GM23338 (cell line): ENCODE measurements around the gene KIAA0232. TPM values are rescaled to one million over a fixed set of nuclear protein-coding genes. Genes with fewer than 3 reads are reported as not detected.

ENCODE experiments used
- ATAC-seq: fragments of 200-7000 bp; cut with Tn5 transposase; 3 replicates; pipeline ENCODE4 v1.9.1; 2020
- DNase-seq: peaks from one replicate; pipeline ENCODE4 v3.0.0-alpha.2; 2015; ENCODE audit warnings: low spot score
- H2AFZ ChIP-seq: fragments of 200-600 bp; sonication (generic); 2 replicates; pipeline ENCODE4 v1.8.0; 2016; ENCODE audit warnings: antibody characterized with exemption, mild to moderate bottlenecking, moderate library complexity
- H3F3A ChIP-seq: fragments of 200-600 bp; sonication (generic); replicated peaks from 2 replicates; pipeline ENCODE4 v1.8.0; 2017; ENCODE audit warnings: antibody characterized with exemption, mixed run types, low read depth
- H3K27ac ChIP-seq: fragments of 200-600 bp; sonication (generic); 2 replicates; pipeline ENCODE4 v1.6.1; 2016; ENCODE audit warnings: low read depth
- H3K27me3 ChIP-seq: fragments of 200-600 bp; sonication (generic); 2 replicates; pipeline ENCODE4 v1.8.0; 2016; ENCODE audit warnings: mild to moderate bottlenecking, mixed run types, moderate library complexity; ENCODE audit not compliant: insufficient read depth
- H3K36me3 ChIP-seq: fragments of 200-600 bp; sonication (generic); 2 replicates; pipeline ENCODE4 v1.8.0; 2016; ENCODE audit warnings: mild to moderate bottlenecking; ENCODE audit not compliant: insufficient read depth
- H3K4me1 ChIP-seq: fragments of 200-600 bp; sonication (generic); 2 replicates; pipeline ENCODE4 v1.8.0; 2016; ENCODE audit warnings: mild to moderate bottlenecking, moderate library complexity; ENCODE audit not compliant: insufficient read depth
- H3K4me2 ChIP-seq: fragments of 200-600 bp; sonication (generic); 2 replicates; pipeline ENCODE4 v1.7.1; 2017; ENCODE audit warnings: mixed run types
- H3K4me3 ChIP-seq: fragments of 200-600 bp; sonication (generic); 2 replicates; pipeline ENCODE4 v1.6.1; 2016; ENCODE audit warnings: mixed run types
- H3K79me2 ChIP-seq: fragments of 200-600 bp; sonication (generic); replicated peaks from 2 replicates; pipeline ENCODE4 v1.8.0; 2017; ENCODE audit warnings: mild to moderate bottlenecking; ENCODE audit not compliant: insufficient read depth
- H3K9me2 ChIP-seq: fragments of 200-600 bp; sonication (generic); 2 replicates; pipeline ENCODE4 v1.8.0; 2017; ENCODE audit not compliant: insufficient read depth
- H4K20me1 ChIP-seq: fragments of 200-600 bp; sonication (generic); replicated peaks from 2 replicates; pipeline ENCODE4 v1.8.0; 2017; ENCODE audit warnings: mild to moderate bottlenecking; ENCODE audit not compliant: insufficient read depth
- H3K27ac Mint-ChIP-seq: 2 replicates; pipeline ENCODE4 v1.8.0; 2020; ENCODE audit warnings: inconsistent platforms, mild to moderate bottlenecking, moderate library complexity, mixed read lengths
- H3K27me3 Mint-ChIP-seq: 3 replicates; pipeline ENCODE4 v1.8.0; 2022; ENCODE audit warnings: low read depth, mild to moderate bottlenecking, moderate library complexity, mixed read lengths, inconsistent platforms; ENCODE audit not compliant: insufficient read depth, poor library complexity
- H3K36me3 Mint-ChIP-seq: 3 replicates; pipeline ENCODE4 v1.8.0; 2021; ENCODE audit warnings: low read depth, mild to moderate bottlenecking, inconsistent platforms, moderate library complexity, mixed read lengths
- H3K4me1 Mint-ChIP-seq: 3 replicates; pipeline ENCODE4 v1.8.0; 2020; ENCODE audit warnings: mild to moderate bottlenecking, inconsistent platforms, mixed read lengths
- H3K4me3 Mint-ChIP-seq: 3 replicates; pipeline ENCODE4 v1.8.0; 2021; ENCODE audit warnings: moderate library complexity, mild to moderate bottlenecking, inconsistent platforms, mixed read lengths
- H3K9me3 Mint-ChIP-seq: 3 replicates; pipeline ENCODE4 v1.8.0; 2020; ENCODE audit warnings: moderate library complexity, mild to moderate bottlenecking, inconsistent platforms, mixed read lengths
- CREB1 ChIP-seq: fragments of 250-450 bp; sonication (Bioruptor Pico); IDR thresholded peaks from 2 replicates; pipeline ENCODE4 v1.5.0; 2020; ENCODE audit warnings: low read depth, mild to moderate bottlenecking, moderate library complexity
- CTCF ChIP-seq, 2 experiments: fragments of 200-600 bp in 1 of 2; sonication (generic) in 1 of 2; conservative IDR thresholded peaks; 2 replicates each; pipeline versions ENCODE4 v1.5.1 to v1.6.1; 2016 to 2017; ENCODE audit warnings: antibody characterized with exemption in 2 of 2, low read depth in 2 of 2, mild to moderate bottlenecking in 2 of 2, moderate library complexity in 1 of 2
- ETS1 ChIP-seq: IDR thresholded peaks from 2 replicates; pipeline ENCODE4 v1.6.1; 2016; ENCODE audit warnings: antibody characterized with exemption
- EZH2 ChIP-seq: fragments of 200-600 bp; sonication (generic); IDR thresholded peaks from one replicate; pipeline ENCODE4 v1.8.0; 2017; ENCODE audit warnings: antibody characterized with exemption, mild to moderate bottlenecking, low read depth; ENCODE audit not compliant: unreplicated experiment
- EZH2phosphoT487 ChIP-seq: fragments of 200-600 bp; sonication (generic); IDR thresholded peaks from one replicate; pipeline ENCODE4 v1.8.1; 2018; ENCODE audit warnings: antibody characterized with exemption; ENCODE audit not compliant: unreplicated experiment
- JUNB ChIP-seq: IDR thresholded peaks from one replicate; pipeline ENCODE4 v1.6.1; 2016; ENCODE audit warnings: antibody characterized with exemption; ENCODE audit not compliant: unreplicated experiment
- POLR2AphosphoS5 ChIP-seq: IDR thresholded peaks from 2 replicates; pipeline ENCODE4 v1.6.1; 2016; ENCODE audit warnings: antibody characterized with exemption, low read depth
- STAT1 ChIP-seq: IDR thresholded peaks from one replicate; pipeline ENCODE4 v1.6.1; 2016; ENCODE audit warnings: antibody characterized with exemption; ENCODE audit not compliant: unreplicated experiment
- ZNF114 ChIP-seq: fragments of 250-450 bp; sonication (Bioruptor Pico); IDR thresholded peaks from 2 replicates; pipeline ENCODE4 v1.5.0; 2020; ENCODE audit warnings: mild to moderate bottlenecking, moderate library complexity
- polyA plus RNA-seq: library from polyadenylated mRNA; unstranded; fragments of >200 nt; fragmentation: Nextera tagmentation; extraction: Ambion mirVana; gene quantifications from 2 replicates; pipeline ENCODE4 v1.2.1, GENCODE V29; 2016
- total RNA-seq: library from RNA; depleted of rRNA; stranded (reverse); fragments of >200 nt; shearing (Covaris generic); gene quantifications from 2 replicates; pipeline ENCODE4 v1.2.3, GENCODE V29; 2014
- TF ChIP-seq, protein P1 (sequence below): IDR thresholded peaks from one replicate; pipeline ENCODE4 v1.6.1; 2018; ENCODE audit warnings: antibody characterized with exemption; ENCODE audit not compliant: unreplicated experiment
- TF ChIP-seq, protein P2 (sequence below): fragments of 250-450 bp; sonication (Bioruptor Pico); IDR thresholded peaks from 2 replicates; pipeline ENCODE4 v1.5.0; 2020; ENCODE audit warnings: mild to moderate bottlenecking, moderate library complexity

Gene KIAA0232
- total and polyA plus RNA-seq, 2 experiments from 2014 or later: 14.3 to 34.9 TPM

DNA sequence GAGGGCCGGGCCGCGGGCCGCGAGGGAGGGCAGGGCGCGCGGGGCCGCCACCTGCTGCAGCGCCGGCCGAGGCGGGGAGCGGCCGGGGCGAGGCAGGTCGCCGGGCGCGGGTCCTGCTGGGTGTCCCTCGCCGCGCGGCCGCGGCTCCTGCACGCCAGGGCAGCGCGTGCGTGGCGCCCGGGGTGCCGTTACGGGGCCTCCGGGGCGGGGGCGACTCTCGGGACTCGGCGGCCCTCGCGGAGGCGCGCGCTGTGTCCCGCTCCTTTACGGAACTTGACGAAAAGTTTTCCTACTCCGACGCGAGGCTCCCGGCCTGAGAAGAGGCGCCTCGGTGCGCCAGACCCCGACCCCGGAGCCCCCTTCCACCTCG is 127.4 kb downstream of the KIAA0232 start:
- ATAC-seq (peak; percentile 2; the same call in 2 of the 3 replicates), DNase-seq (peak; percentile 47)
- Mint-ChIP-seq H3K9me3 (no peaks in the 10 kb centered on the region), H3K4me3 (peak overlapping the region; percentile 94), H3K4me1 (peaks cover 29% of the 10 kb centered on the region), H3K27me3 (peaks cover 33% of the 10 kb centered on the region), H3K36me3 (no peaks in the 10 kb centered on the region), H3K27ac (no peak overlapping the region)
- Histone ChIP-seq H3K79me2 (peaks cover 34% of the 10 kb centered on the region), H4K20me1 (peaks cover 9% of the 10 kb centered on the region), H3K4me1 (peaks cover 11% of the 10 kb centered on the region), H3F3A (peaks cover 8% of the 10 kb centered on the region; the same call in 1 of the 2 replicates), H3K36me3 (no peaks in the 10 kb centered on the region), H3K4me2 (peak overlapping the region; percentile 98), H3K27me3 (peaks cover 12% of the 10 kb centered on the region), H3K27ac (no peak overlapping the region), H2AFZ (no peak overlapping the region; the same call in 1 of the 2 replicates), H3K4me3 (peak overlapping the region; percentile 89), H3K9me2 (no peaks in the 10 kb centered on the region)
- TF ChIP-seq ETS1: no peak
- TF ChIP-seq CREB1 (CRISPR knock-in tag): no peak
- TF ChIP-seq POLR2AphosphoS5: no peak
- no peak for TF ChIP-seq CTCF (conservative IDR thresholded peaks at IDR 0.05; ENCODE audit: low read depth in 2 of 2)
- TF ChIP-seq JUNB: no peak
- TF ChIP-seq, protein P1, sequence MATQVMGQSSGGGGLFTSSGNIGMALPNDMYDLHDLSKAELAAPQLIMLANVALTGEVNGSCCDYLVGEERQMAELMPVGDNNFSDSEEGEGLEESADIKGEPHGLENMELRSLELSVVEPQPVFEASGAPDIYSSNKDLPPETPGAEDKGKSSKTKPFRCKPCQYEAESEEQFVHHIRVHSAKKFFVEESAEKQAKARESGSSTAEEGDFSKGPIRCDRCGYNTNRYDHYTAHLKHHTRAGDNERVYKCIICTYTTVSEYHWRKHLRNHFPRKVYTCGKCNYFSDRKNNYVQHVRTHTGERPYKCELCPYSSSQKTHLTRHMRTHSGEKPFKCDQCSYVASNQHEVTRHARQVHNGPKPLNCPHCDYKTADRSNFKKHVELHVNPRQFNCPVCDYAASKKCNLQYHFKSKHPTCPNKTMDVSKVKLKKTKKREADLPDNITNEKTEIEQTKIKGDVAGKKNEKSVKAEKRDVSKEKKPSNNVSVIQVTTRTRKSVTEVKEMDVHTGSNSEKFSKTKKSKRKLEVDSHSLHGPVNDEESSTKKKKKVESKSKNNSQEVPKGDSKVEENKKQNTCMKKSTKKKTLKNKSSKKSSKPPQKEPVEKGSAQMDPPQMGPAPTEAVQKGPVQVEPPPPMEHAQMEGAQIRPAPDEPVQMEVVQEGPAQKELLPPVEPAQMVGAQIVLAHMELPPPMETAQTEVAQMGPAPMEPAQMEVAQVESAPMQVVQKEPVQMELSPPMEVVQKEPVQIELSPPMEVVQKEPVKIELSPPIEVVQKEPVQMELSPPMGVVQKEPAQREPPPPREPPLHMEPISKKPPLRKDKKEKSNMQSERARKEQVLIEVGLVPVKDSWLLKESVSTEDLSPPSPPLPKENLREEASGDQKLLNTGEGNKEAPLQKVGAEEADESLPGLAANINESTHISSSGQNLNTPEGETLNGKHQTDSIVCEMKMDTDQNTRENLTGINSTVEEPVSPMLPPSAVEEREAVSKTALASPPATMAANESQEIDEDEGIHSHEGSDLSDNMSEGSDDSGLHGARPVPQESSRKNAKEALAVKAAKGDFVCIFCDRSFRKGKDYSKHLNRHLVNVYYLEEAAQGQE: no peak
- TF ChIP-seq, protein P2, sequence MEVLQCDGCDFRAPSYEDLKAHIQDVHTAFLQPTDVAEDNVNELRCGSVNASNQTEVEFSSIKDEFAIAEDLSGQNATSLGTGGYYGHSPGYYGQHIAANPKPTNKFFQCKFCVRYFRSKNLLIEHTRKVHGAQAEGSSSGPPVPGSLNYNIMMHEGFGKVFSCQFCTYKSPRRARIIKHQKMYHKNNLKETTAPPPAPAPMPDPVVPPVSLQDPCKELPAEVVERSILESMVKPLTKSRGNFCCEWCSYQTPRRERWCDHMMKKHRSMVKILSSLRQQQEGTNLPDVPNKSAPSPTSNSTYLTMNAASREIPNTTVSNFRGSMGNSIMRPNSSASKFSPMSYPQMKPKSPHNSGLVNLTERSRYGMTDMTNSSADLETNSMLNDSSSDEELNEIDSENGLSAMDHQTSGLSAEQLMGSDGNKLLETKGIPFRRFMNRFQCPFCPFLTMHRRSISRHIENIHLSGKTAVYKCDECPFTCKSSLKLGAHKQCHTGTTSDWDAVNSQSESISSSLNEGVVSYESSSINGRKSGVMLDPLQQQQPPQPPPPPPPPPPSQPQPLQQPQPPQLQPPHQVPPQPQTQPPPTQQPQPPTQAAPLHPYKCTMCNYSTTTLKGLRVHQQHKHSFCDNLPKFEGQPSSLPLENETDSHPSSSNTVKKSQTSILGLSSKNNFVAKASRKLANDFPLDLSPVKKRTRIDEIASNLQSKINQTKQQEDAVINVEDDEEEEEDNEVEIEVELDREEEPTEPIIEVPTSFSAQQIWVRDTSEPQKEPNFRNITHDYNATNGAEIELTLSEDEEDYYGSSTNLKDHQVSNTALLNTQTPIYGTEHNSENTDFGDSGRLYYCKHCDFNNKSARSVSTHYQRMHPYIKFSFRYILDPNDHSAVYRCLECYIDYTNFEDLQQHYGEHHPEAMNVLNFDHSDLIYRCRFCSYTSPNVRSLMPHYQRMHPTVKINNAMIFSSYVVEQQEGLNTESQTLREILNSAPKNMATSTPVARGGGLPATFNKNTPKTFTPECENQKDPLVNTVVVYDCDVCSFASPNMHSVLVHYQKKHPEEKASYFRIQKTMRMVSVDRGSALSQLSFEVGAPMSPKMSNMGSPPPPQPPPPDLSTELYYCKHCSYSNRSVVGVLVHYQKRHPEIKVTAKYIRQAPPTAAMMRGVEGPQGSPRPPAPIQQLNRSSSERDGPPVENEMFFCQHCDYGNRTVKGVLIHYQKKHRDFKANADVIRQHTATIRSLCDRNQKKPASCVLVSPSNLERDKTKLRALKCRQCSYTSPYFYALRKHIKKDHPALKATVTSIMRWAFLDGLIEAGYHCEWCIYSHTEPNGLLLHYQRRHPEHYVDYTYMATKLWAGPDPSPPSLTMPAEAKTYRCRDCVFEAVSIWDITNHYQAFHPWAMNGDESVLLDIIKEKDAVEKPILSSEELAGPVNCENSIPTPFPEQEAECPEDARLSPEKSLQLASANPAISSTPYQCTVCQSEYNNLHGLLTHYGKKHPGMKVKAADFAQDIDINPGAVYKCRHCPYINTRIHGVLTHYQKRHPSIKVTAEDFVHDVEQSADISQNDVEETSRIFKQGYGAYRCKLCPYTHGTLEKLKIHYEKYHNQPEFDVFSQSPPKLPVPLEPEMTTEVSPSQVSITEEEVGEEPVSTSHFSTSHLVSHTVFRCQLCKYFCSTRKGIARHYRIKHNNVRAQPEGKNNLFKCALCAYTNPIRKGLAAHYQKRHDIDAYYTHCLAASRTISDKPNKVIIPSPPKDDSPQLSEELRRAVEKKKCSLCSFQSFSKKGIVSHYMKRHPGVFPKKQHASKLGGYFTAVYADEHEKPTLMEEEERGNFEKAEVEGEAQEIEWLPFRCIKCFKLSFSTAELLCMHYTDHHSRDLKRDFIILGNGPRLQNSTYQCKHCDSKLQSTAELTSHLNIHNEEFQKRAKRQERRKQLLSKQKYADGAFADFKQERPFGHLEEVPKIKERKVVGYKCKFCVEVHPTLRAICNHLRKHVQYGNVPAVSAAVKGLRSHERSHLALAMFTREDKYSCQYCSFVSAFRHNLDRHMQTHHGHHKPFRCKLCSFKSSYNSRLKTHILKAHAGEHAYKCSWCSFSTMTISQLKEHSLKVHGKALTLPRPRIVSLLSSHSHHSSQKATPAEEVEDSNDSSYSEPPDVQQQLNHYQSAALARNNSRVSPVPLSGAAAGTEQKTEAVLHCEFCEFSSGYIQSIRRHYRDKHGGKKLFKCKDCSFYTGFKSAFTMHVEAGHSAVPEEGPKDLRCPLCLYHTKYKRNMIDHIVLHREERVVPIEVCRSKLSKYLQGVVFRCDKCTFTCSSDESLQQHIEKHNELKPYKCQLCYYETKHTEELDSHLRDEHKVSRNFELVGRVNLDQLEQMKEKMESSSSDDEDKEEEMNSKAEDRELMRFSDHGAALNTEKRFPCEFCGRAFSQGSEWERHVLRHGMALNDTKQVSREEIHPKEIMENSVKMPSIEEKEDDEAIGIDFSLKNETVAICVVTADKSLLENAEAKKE (CRISPR knock-in tag): no peak
- TF ChIP-seq ZNF114: no peak
- TF ChIP-seq EZH2phosphoT487: no peak
- TF ChIP-seq STAT1: no peak
- no peak for TF ChIP-seq EZH2
